WTC11 (cell line): ENCODE results near the gene CRIP1. TPM values are rescaled to one million over a fixed set of nuclear protein-coding genes. Genes with fewer than 3 reads are reported as not detected.

Source experiments
- ATAC-seq: fragments of 200-7000 bp; cut with Tn5 transposase; 2 replicates; pipeline ENCODE4 v1.10.0; 2021; ENCODE audit warnings: mild to moderate bottlenecking, moderate library complexity
- CTCF ChIA-PET: fragments of 300-600 bp; sonication (Branson Sonifier 250); formaldehyde crosslinking; loops from one replicate; lab custom pipeline; 2021; ENCODE audit warnings: antibody characterized with exemption; lab: Charles Lee
- POLR2A ChIA-PET: fragments of 350-600 bp; sonication (Branson Sonifier 250); formaldehyde crosslinking; loops from one replicate; lab custom pipeline; 2021; ENCODE audit warnings: antibody characterized with exemption; lab: Charles Lee
- DNase-seq: peaks from one replicate; pipeline ENCODE4 v3.0.0; 2021; ENCODE audit warnings: low spot score
- H3K27ac Mint-ChIP-seq: 2 replicates; pipeline ENCODE4 v1.8.0; 2021; ENCODE audit warnings: mixed read lengths
- H3K27me3 Mint-ChIP-seq: 2 replicates; pipeline ENCODE4 v1.8.0; 2021; ENCODE audit warnings: low read depth, mild to moderate bottlenecking, moderate library complexity, mixed read lengths
- H3K36me3 Mint-ChIP-seq: 2 replicates; pipeline ENCODE4 v1.8.0; 2021; ENCODE audit warnings: mixed read lengths
- H3K4me1 Mint-ChIP-seq: 2 replicates; pipeline ENCODE4 v1.8.0; 2022; ENCODE audit warnings: mixed read lengths
- H3K4me3 Mint-ChIP-seq: 2 replicates; pipeline ENCODE4 v1.8.0; 2021; ENCODE audit warnings: mild to moderate bottlenecking, moderate library complexity, mixed read lengths
- H3K9me3 Mint-ChIP-seq: 2 replicates; pipeline ENCODE4 v1.8.0; 2021; ENCODE audit warnings: mixed read lengths
- FOXJ3 ChIP-seq: sonication (generic); formaldehyde crosslinking; IDR thresholded peaks from 2 replicates; pipeline ENCODE4 v1.9.0; 2021; ENCODE audit warnings: missing genetic modification reagents, mild to moderate bottlenecking, borderline replicate concordance
- GRHL2 ChIP-seq: fragments of 250-450 bp; sonication (Bioruptor Pico); IDR thresholded peaks from 2 replicates; pipeline ENCODE4 v1.8.0; 2022; ENCODE audit warnings: mild to moderate bottlenecking, moderate library complexity; ENCODE audit not compliant: insufficient replicate concordance, severe bottlenecking
- HMGA2 ChIP-seq: fragments of 250-450 bp; sonication (Bioruptor Pico); IDR thresholded peaks from 2 replicates; pipeline ENCODE4 v1.4.0; 2021; ENCODE audit warnings: mild to moderate bottlenecking, moderate library complexity
- JAZF1 ChIP-seq: fragments of 250-450 bp; sonication (Bioruptor Pico); IDR thresholded peaks from 2 replicates; pipeline ENCODE4 v1.9.0; 2021; ENCODE audit warnings: moderate library complexity, mild to moderate bottlenecking, inconsistent platforms
- JUN ChIP-seq: sonication (generic); formaldehyde crosslinking; IDR thresholded peaks from 2 replicates; pipeline ENCODE4 v1.8.0; 2023; ENCODE audit warnings: mild to moderate bottlenecking, missing genetic modification reagents
- NR1H2 ChIP-seq: sonication (generic); formaldehyde crosslinking; IDR thresholded peaks from 2 replicates; pipeline ENCODE4 v1.9.0; 2021; ENCODE audit warnings: mild to moderate bottlenecking, moderate library complexity, missing genetic modification reagents
- NR3C1 ChIP-seq: sonication (generic); formaldehyde crosslinking; conservative IDR thresholded peaks from 2 replicates; pipeline ENCODE4 v1.8.1; 2023; ENCODE audit warnings: low read depth, mild to moderate bottlenecking, missing genetic modification reagents
- PRRX2 ChIP-seq: fragments of 250-450 bp; sonication (Bioruptor Pico); IDR thresholded peaks from 2 replicates; pipeline ENCODE4 v1.8.0; 2021; ENCODE audit warnings: mild to moderate bottlenecking
- STAT6 ChIP-seq: sonication (generic); formaldehyde crosslinking; conservative IDR thresholded peaks from 2 replicates; pipeline ENCODE4 v1.8.1; 2023; ENCODE audit warnings: mild to moderate bottlenecking, low read depth, missing genetic modification reagents, moderate library complexity
- TCF7 ChIP-seq: sonication (generic); formaldehyde crosslinking; IDR thresholded peaks from 2 replicates; pipeline ENCODE4 v1.8.0; 2022; ENCODE audit warnings: mild to moderate bottlenecking, low read depth, missing genetic modification reagents, moderate library complexity
- ZNF263 ChIP-seq: sonication (generic); formaldehyde crosslinking; IDR thresholded peaks from 2 replicates; pipeline ENCODE4 v1.8.1; 2022; ENCODE audit warnings: low read depth, mild to moderate bottlenecking, moderate library complexity, missing genetic modification reagents
- total RNA-seq: library from RNA; stranded (reverse); gene quantifications from 3 replicates; pipeline ENCODE4 v1.2.3, GENCODE V29; 2021
- TF ChIP-seq, protein P1 (sequence below): sonication (generic); formaldehyde crosslinking; conservative IDR thresholded peaks from 2 replicates; pipeline ENCODE4 v1.8.1; 2022; ENCODE audit warnings: mild to moderate bottlenecking, missing genetic modification reagents

CRIP1 gene
- total RNA-seq, 1 experiment from 2014 or later = 9.0 TPM

DNA sequence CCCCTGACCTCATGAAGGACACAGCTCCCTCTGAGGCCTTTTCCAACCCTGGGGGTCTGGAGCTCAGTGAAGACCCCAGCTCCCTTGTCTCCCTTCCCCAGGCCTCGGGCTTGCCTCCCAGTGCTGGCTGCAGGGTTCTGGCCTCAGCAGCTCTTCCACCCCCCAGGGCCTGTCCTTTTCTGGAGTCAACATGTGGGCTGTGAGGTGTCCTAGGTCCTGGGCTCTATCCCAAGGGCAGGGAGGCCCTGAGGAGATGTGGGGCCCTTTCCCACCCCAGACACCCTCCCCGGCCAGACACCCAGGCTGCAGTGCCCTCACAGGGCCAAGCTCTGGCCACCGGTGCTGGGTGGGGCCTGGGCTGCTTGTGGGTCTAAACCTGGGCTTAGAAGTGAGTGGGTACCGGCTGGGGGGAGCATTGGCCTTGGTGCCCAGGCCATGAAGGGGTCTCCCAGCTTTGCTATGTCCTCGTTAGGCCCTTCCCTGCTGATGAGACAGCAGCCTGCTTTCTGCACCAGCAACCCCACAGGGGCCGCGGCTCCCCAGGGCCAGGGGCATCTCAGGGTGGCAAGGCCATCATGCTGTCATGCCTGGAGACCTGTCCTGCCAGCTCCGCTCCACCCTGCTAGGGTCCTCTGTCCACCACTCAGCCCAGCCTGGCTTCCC is 14.7 kb upstream of the CRIP1 start:
- Mint-ChIP-seq H3K36me3 (no peaks in the 10 kb centered on the region), H3K9me3 (no peaks in the 10 kb centered on the region), H3K4me1 (no peaks in the 10 kb centered on the region), H3K27me3 (peaks cover 18% of the 10 kb centered on the region), H3K27ac (no peak overlapping the region), H3K4me3 (no peak overlapping the region)
- no peak for TF ChIP-seq JAZF1 (CRISPR knock-in tag)
- ATAC-seq (no peak), DNase-seq (no peak)
- ChIA-PET CTCF (interaction anchor here (0.5 to 7.2 kb wide), 17 partner anchors 10 to 427 kb away, joined by 3 to 116 read pairs (median 3); partner anchors contain the start of genes CRIP1, JAG2 and TEDC1), POLR2A (interaction anchor here (1.5 kb wide), 1 partner anchor 9 kb away, joined by 6 read pairs; no protein-coding TSS in a partner anchor)

DNA sequence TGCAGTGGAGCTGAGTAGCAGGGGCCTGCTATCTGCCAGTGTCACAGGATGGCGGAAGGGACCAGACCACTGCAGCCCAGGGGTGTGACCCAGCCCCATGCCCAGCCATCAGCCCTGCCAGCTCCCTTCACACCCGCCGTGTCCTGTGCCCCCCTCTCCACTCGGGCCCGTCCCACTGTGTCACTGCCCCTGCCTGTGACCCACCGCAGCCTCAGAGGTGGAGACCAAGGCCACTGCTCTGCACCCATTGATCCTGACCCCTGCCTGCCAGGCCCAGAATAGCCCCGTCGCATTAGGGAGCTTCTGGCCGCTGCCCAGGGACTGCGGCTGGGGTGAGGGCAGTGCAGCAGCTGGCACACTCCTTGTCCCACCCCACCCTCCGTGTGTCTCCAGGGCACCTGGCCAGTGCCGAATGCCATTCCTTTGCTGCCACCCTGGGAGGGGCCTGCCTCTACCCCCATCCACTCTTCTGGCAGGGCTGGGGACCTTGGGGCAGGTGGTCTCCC is 14.1 kb upstream of the CRIP1 start:
- Mint-ChIP-seq H3K4me3 (no peak overlapping the region), H3K9me3 (no peaks in the 10 kb centered on the region)
- TF ChIP-seq GRHL2 (no peak), PRRX2 (no peak), ZNF263 (CRISPR knock-in tag) (no peak), NR3C1 (no peak), TCF7 (CRISPR knock-in tag) (no peak), FOXJ3 (CRISPR knock-in tag) (no peak), NR1H2 (CRISPR knock-in tag) (no peak)
- TF ChIP-seq, protein P1, sequence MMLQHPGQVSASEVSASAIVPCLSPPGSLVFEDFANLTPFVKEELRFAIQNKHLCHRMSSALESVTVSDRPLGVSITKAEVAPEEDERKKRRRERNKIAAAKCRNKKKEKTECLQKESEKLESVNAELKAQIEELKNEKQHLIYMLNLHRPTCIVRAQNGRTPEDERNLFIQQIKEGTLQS (CRISPR knock-in tag) = no peak

GRCh38 chr14:105473033-105473676 is 13.5 kb upstream of the CRIP1 start:
- H3K9me3 Mint-ChIP-seq = no peaks in the 10 kb centered on the region
- H3K4me3 Mint-ChIP-seq = no peak overlapping the region
- H3K27me3 Mint-ChIP-seq = peaks cover 29% of the 10 kb centered on the region
- no peak for TF ChIP-seq HMGA2 (CRISPR knock-in tag)
- DNase-seq (no peak), ATAC-seq (no peak)
- no peaks in the 10 kb centered on the region for H3K36me3 Mint-ChIP-seq
- POLR2A ChIA-PET = interaction anchor here (1.5 kb wide), 1 partner anchor 8 kb away, joined by 6 read pairs; no protein-coding TSS in a partner anchor
- H3K27ac Mint-ChIP-seq = no peak overlapping the region
- H3K4me1 Mint-ChIP-seq = 0 out of 2 replicates have a peak, but pooled peaks cover 3% of the 10 kb centered on the region
- CTCF ChIA-PET = interaction anchor here (0.6 to 7.2 kb wide), 8 partner anchors 9 to 386 kb away, joined by 4 to 116 read pairs (median 6); partner anchors contain the start of genes CRIP1 and TEDC1

More for the DNA sequence above, 14.1 kb upstream of the CRIP1 start:
- POLR2A ChIA-PET = interaction anchor here (1.5 kb wide), 1 partner anchor 9 kb away, joined by 6 read pairs; no protein-coding TSS in a partner anchor
- Mint-ChIP-seq H3K36me3 (no peaks in the 10 kb centered on the region), H3K4me1 (0 out of 2 replicates have a peak, but pooled peaks cover 3% of the 10 kb centered on the region), H3K27me3 (peaks cover 24% of the 10 kb centered on the region), H3K27ac (no peak overlapping the region)
- ATAC-seq (no peak), DNase-seq (no peak)
- CTCF ChIA-PET = interaction anchor here (0.9 to 7.2 kb wide), 7 partner anchors 10 to 102 kb away, joined by 3 to 116 read pairs (median 14); partner anchors contain the start of genes CRIP1 and TEDC1

GRCh38 chr14:105473677-105474482 is 12.8 kb upstream of the CRIP1 start:
- Mint-ChIP-seq H3K27me3 (peaks cover 34% of the 10 kb centered on the region), H3K27ac (no peak overlapping the region), H3K36me3 (no peaks in the 10 kb centered on the region), H3K9me3 (no peaks in the 10 kb centered on the region), H3K4me1 (0 out of 2 replicates have a peak, but pooled peaks cover 3% of the 10 kb centered on the region), H3K4me3 (peak overlapping the region; percentile 56)
- ChIA-PET CTCF (interaction anchor here (0.6 to 7.2 kb wide), 7 partner anchors 9 to 387 kb away, joined by 4 to 116 read pairs (median 5); partner anchors contain the start of genes CRIP1 and TEDC1), POLR2A (no interaction called here)
- TF ChIP-seq STAT6 (no peak), JUN (CRISPR knock-in tag) (no peak)
- peak; percentile 64 for ATAC-seq
- DNase-seq = peak; percentile 99
